Measurements from ENCODE around the gene ZNF180. TPM values are rescaled to one million over a fixed set of nuclear protein-coding genes. Genes with fewer than 3 reads are reported as not detected.

Gene ZNF180
- total and polyA plus RNA-seq, 2 donors (not counting 3 experiments of a cell fraction or from before 2014, with no cell fraction given) = 2.1 to 8.6 TPM

DNA sequence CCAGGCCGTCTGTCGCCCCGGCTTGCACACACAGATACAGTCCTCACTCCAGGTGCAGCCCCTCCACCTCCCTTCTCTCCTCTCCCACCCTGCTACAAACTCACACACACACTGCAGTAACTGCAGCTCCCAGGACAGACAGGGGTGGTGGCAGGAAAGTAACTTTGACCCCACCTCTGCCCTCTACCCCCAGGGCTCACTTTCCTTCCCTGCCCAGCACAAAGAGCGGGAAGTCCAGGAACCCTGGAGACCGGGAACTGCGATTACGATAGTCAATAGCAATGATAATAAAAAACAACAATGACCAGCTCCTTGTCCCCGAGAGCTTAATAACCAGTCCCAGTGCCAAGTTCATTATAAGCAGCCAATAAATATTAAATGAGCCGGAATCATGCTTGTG lies 29.2 kb upstream of the ZNF180 start, which contains the start of gene CEACAM20:
CEACAM20 (minus strand) TSS at position 140 of the 400 bp plus-strand sequence. CDS start 166 bp downstream, outside the sequence.
- Histone ChIP-seq H2AFZ (ENCODE audit: low read depth, low read length) (no peak within 1 kb of the TSS), H3K4me2 (ENCODE audit: insufficient read depth, low read length) (no peak within 1 kb of the TSS), H4K20me1 (replicated peaks; ENCODE audit: control insufficient read depth, extremely low read depth, insufficient read depth, low read length) (no peaks in the 10 kb centered on the region), H3K27ac (ENCODE audit: insufficient read depth, low read depth, low read length) (no peak within 1 kb of the TSS), H3K4me1 (ENCODE audit: control insufficient read depth, extremely low read depth, insufficient read depth, low read length) (no peaks in the 10 kb centered on the region), H3K9me3 (replicated peaks; ENCODE audit: control insufficient read depth, insufficient read depth, low read length) (no peaks in the 10 kb centered on the region), H3K27me3 (ENCODE audit: control insufficient read depth in 2 of 2, insufficient read depth in 2 of 2, low read length in 2 of 2) (peaks cover 0 to 3% of the 10 kb centered on the region in 2 experiments), H3K9ac (replicated peaks; ENCODE audit: extremely low read depth, insufficient read depth, low read length) (no peak within 1 kb of the TSS), H3K79me2 (ENCODE audit: control insufficient read depth, insufficient read depth, low read length) (no peaks in the 10 kb centered on the region), H3K4me3 (replicated peaks in 1 of 3; ENCODE audit: insufficient read depth in 1 of 3, low read depth in 1 of 3, low read length in 3 of 3) (no peak within 1 kb of the TSS), H3K9me1 (replicated peaks; ENCODE audit: control insufficient read depth, extremely low read depth, insufficient read depth, low read length) (no peaks in the 10 kb centered on the region), H3K36me3 (ENCODE audit: control insufficient read depth in 2 of 2, extremely low read depth in 1 of 2, insufficient read depth in 2 of 2, low read length in 2 of 2) (no peaks in the 10 kb centered on the region)
- TF ChIP-seq GATA2 (IDR thresholded peaks at IDR 0.05; ENCODE audit: insufficient read depth, insufficient read length, low read depth, low read length) (no peak), CTCF (IDR thresholded peaks at IDR 0.05; ENCODE audit: extremely low read depth in 1 of 2, insufficient read depth in 1 of 2, low read depth in 1 of 2, low read length in 2 of 2) (no peak), FOS (IDR thresholded peaks at IDR 0.05; ENCODE audit: borderline replicate concordance, insufficient read depth, low read length) (no peak), JUN (IDR thresholded peaks at IDR 0.05; ENCODE audit: borderline replicate concordance, insufficient read depth, insufficient read length, low read depth) (no peak), MAX (IDR thresholded peaks at IDR 0.05; ENCODE audit: insufficient read depth, insufficient read length) (no peak)
- intact Hi-C loops (cut with micrococcal nuclease) = no loop called here
- DNase-seq (ENCODE audit: low read depth, low spot score) (no peak), FAIRE-seq (no peak)
- POLR2A ChIA-PET = no interaction called here
- CTCF ChIA-PET = interaction anchor here (1.3 kb wide), 1 partner anchor 10 kb away, joined by 4 read pairs; no protein-coding TSS in a partner anchor
- dilution Hi-C loops (cut with MboI; ENCODE audit: extremely low pct_ligation_motif_present, low sequenced_read_pairs) = no loop called here
- no TSS peak for BruUV-seq (replicated peaks)

All from endothelial cell of umbilical vein (primary cell).